Erythroblast (primary cell): ENCODE measurements around the gene SFXN4.

ENCODE experiments used
- GATA1 ChIP-seq: IDR thresholded peaks from 2 replicates; pipeline ENCODE4 v1.6.1; 2011; ENCODE audit warnings: low read depth, mild to moderate bottlenecking, control low read depth, low read length, moderate library complexity
- POLR2A ChIP-seq: IDR thresholded peaks from 2 replicates; pipeline ENCODE4 v1.6.1; 2011; ENCODE audit warnings: mild to moderate bottlenecking, low read length

DNA sequence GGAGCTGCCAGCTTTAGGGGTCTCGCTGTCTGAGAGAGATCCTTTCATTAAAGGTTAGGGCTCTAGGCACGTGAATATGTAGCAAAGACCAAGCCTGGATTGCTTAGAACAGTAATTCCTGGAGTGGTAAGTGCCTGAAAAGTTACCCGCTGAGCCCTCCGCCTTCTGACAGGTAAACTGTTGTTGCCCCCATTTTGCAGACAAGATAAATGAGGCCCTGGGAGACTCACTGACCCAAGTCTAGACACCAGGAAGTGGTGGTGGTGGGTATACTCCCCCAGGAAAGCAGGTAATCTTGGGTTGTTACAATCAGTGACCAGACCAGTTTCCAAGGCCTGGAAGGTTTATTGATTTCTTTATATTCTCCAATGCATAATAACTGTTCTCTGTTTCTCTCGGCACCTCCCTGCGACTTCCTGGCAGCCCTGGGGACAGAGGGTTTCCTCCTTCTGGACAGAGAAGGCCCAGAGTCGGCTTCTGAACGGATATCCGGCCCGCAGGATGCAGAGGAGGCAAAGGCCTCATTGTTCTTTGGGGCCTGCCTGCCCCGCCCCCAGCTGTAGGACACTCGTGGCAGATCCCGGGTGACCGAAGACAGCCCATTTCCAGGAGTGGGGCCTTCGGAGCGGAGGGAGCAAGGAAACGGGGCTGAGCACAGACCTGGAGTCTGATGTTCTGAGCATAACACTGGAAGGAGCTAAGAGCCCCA is 40.5 kb upstream of the SFXN4 start:
- TF ChIP-seq POLR2A (no peak), GATA1 (no peak)
